Stimulated activated memory B cell treated with anti-CD40 and anti-IgM and Interleukin-4, amounts not matched to agents 10 μg/mL and 1 μg/mL and 100 μg/mL, for 72 hours (primary cell): ENCODE measurements around the gene WFIKKN1.

Experiments
- ATAC-seq: fragments of 150-1000 bp; cut with Tn5 transposase; 2 replicates; pipeline ENCODE4 v1.10.0; 2021
- H3K27ac Mint-ChIP-seq: one replicate; pipeline ENCODE4 v1.8.0; 2022; ENCODE audit warnings: mild to moderate bottlenecking, mixed read lengths
- H3K27me3 Mint-ChIP-seq: one replicate; pipeline ENCODE4 v1.8.0; 2022; ENCODE audit warnings: mixed read lengths
- H3K36me3 Mint-ChIP-seq: one replicate; pipeline ENCODE4 v1.8.0; 2022; ENCODE audit warnings: mixed read lengths
- H3K4me1 Mint-ChIP-seq: one replicate; pipeline ENCODE4 v1.8.0; 2022; ENCODE audit warnings: mixed read lengths
- H3K4me3 Mint-ChIP-seq: one replicate; pipeline ENCODE4 v1.8.0; 2022; ENCODE audit warnings: mild to moderate bottlenecking, moderate library complexity, mixed read lengths
- H3K9me3 Mint-ChIP-seq: one replicate; pipeline ENCODE4 v1.8.0; 2022; ENCODE audit warnings: mixed read lengths

WFIKKN1 gene

DNA sequence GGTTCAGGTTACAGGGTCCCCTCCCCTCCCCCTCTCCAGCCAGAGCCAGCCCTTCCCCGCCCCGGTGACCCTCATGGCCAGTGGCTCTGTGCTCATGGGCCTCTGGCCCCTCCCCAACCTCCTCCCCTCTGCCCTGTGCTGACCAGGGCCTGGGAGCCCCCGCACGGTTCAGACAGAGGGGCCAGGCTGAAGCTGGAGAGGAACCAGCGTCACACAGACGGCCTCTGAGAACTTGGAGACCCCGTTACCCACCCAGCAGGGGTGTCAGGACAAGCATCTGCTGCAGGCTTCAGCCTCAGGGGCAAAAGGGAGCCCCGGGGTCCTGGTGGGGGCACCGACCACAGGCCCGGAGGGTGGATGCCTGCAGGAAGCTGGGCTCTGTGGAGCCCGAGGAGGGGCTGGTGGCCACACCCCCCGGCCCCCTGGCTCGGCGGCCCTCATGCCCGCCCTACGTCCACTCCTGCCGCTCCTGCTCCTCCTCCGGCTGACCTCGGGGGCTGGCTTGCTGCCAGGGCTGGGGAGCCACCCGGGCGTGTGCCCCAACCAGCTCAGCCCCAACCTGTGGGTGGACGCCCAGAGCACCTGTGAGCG, at the start of gene WFIKKN1:
WFIKKN1 (plus strand) TSS at position 171 of the 591 bp plus-strand sequence; CDS start at position 440, 269 bp downstream.
- no peak for ATAC-seq
- Mint-ChIP-seq H3K27ac (no peak within 1 kb of the TSS), H3K9me3 (no peaks in the 10 kb centered on the region), H3K27me3 (no peaks in the 10 kb centered on the region), H3K36me3 (peaks cover 20% of the 10 kb centered on the region), H3K4me1 (peaks cover 17% of the 10 kb centered on the region), H3K4me3 (no peak within 1 kb of the TSS)

DNA sequence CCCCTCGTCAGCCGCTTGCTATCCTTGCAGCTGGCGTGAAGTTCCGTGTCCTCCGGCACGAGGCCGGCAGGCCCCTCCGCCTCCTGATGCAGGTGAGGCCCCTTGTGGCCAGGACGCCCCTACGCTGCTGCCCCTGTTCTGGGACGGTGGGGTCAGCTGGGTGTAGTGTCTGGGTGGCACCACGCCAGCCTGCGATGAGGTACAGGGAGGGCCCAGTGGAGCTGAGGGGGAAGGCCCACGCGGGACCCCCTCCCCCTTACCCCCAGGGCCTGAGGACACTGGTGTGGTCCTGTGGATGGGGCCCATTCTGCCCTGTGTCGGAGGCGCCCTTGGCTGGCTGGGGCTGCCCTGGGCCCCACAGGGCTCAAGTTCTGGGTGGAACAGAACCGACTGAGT, 48.6 kb upstream of the WFIKKN1 start:
- Mint-ChIP-seq H3K4me1 (peaks cover 16% of the 10 kb centered on the region), H3K4me3 (no peak overlapping the region), H3K27ac (no peak overlapping the region), H3K27me3 (peaks cover 11% of the 10 kb centered on the region), H3K36me3 (no peaks in the 10 kb centered on the region), H3K9me3 (no peaks in the 10 kb centered on the region)
- no peak for ATAC-seq

- H3K9me3 Mint-ChIP-seq = no peaks in the 10 kb centered on the region
Measured at GRCh38 chr16:582614-583331, 48.0 kb upstream of the WFIKKN1 start.

DNA sequence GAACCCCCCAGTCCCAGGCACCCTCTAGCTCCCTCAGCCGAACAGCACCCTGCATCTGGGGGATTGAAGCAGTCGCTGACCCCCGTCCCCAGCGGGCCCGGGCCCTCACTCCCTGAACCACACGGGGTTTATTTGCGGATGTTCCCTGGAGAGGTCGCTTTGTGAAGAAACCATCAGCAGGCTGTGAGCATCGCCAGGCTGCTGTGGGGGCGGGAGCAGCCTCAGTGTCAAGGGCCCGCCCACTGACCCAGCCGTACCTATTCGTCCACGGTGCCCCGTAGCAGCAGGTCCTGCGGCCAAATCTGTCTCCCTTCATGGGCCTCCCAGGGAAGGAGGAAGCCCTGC, 47.3 kb upstream of the WFIKKN1 start:
- Mint-ChIP-seq H3K36me3 (no peaks in the 10 kb centered on the region), H3K27ac (no peak overlapping the region), H3K4me1 (peaks cover 24% of the 10 kb centered on the region), H3K27me3 (peaks cover 11% of the 10 kb centered on the region), H3K4me3 (no peak overlapping the region), H3K9me3 (no peaks in the 10 kb centered on the region)
- no peak for ATAC-seq

More at GRCh38 chr16:582614-583331, 48.0 kb upstream of the WFIKKN1 start:
- Mint-ChIP-seq H3K4me1 (peaks cover 20% of the 10 kb centered on the region), H3K27ac (no peak overlapping the region), H3K4me3 (no peak overlapping the region), H3K27me3 (peaks cover 11% of the 10 kb centered on the region), H3K36me3 (no peaks in the 10 kb centered on the region)
- no peak for ATAC-seq

GRCh38 chr16:583815-584591, 46.8 kb upstream of the WFIKKN1 start:
- Mint-ChIP-seq H3K4me1 (peaks cover 22% of the 10 kb centered on the region), H3K4me3 (no peak overlapping the region), H3K36me3 (no peaks in the 10 kb centered on the region), H3K27me3 (peaks cover 11% of the 10 kb centered on the region), H3K27ac (no peak overlapping the region), H3K9me3 (no peaks in the 10 kb centered on the region)
- no peak for ATAC-seq

- peaks cover 22% of the 10 kb centered on the region for H3K4me1 Mint-ChIP-seq
- H3K4me3 Mint-ChIP-seq = no peak overlapping the region
- peak overlapping the region; percentile 58 for H3K27ac Mint-ChIP-seq
Measured at GRCh38 chr16:585351-585750, 45.4 kb upstream of the WFIKKN1 start.

DNA sequence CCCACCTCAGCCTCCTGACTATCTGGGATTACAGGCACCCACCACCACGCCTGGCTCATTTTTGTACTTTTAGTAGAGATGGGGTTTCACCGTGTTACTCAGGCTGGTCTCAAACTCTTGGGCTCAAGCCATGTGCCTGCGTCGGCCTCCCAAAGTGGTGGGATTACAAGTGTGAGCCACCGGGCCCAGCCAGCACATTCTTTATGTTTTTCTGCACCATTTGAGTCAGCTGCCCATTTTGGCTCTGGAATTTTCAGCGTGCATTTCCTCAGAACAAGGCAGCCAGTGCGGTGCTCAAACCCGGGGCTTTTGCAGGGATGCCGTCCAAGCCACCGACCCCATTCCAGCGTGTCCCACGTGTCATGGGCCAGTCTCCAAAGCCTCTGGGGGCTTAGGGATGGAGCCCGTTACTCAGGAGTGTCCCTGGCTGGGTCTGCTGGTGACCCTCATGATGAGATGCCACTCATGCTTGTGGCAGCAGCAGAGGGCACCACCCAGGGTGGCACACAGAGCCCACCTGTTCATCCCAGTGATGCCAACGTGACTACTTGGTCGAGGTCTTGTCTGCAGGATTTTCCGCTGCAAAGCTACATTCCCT, 44.6 kb upstream of the WFIKKN1 start:
- ATAC-seq = no peak
- Mint-ChIP-seq H3K4me3 (no peak overlapping the region), H3K27ac (peak overlapping the region; percentile 58), H3K9me3 (no peaks in the 10 kb centered on the region), H3K27me3 (peaks cover 11% of the 10 kb centered on the region), H3K36me3 (no peaks in the 10 kb centered on the region), H3K4me1 (peaks cover 30% of the 10 kb centered on the region)

More at GRCh38 chr16:585351-585750, 45.4 kb upstream of the WFIKKN1 start:
- Mint-ChIP-seq H3K27me3 (peaks cover 11% of the 10 kb centered on the region), H3K9me3 (no peaks in the 10 kb centered on the region), H3K36me3 (no peaks in the 10 kb centered on the region)
- no peak for ATAC-seq

DNA sequence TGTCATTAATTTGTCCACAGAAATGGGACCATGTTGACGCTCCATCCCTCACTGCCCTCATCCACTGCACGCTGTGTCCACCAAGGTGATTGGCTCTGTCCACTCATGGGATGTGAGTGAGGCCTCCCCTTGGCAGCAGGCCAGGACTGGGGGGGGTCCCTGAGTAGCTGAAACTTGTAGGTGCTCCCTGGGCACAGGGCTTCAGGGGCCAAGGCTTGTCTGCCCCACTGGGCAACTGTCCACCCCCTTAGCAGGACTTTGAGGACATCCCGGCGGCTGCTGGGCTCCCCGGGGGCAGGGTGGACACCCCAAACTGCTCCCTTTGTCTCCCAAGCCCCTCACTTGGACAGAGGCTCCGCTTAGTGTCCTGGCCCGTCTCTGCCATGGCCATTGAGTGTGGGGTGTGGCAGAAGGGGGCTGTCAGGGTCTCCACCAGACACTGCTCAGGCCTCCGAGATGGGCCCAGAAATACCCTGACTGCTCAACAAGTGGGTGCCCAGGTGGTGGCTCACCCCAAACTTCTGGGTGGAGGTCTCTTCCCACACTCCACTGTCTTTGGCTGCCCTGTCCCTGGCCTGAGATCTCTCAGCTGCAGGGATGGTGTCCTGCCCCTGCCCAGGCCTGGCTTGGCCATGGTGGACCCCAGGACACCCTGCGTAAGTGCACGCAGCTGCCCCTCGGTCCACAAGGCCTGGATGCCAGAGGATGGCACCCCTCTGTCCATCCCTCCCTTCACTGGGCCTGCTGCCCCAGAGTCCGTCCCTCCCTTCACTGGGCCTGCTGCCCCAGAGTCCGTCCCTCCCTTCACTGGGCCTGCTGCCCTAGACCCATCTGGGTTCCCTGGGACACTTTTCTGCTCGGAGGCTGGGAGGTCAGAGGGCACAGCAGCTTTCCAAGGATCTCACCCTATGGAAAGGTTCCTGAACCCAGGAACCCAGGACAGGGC, 43.9 kb upstream of the WFIKKN1 start:
- Mint-ChIP-seq H3K4me1 (peaks cover 36% of the 10 kb centered on the region), H3K9me3 (no peaks in the 10 kb centered on the region), H3K4me3 (peak overlapping the region; percentile 90), H3K27me3 (peaks cover 11% of the 10 kb centered on the region), H3K27ac (no peak overlapping the region), H3K36me3 (no peaks in the 10 kb centered on the region)
- no peak for ATAC-seq

- Mint-ChIP-seq H3K4me1 (peaks cover 53% of the 10 kb centered on the region), H3K27me3 (peaks cover 11% of the 10 kb centered on the region), H3K4me3 (peak overlapping the region; percentile 90), H3K36me3 (no peaks in the 10 kb centered on the region), H3K9me3 (no peaks in the 10 kb centered on the region), H3K27ac (peak overlapping the region; percentile 99)
- peak; percentile 10 for ATAC-seq
Measured at GRCh38 chr16:588639-588888, 42.2 kb upstream of the WFIKKN1 start.

DNA sequence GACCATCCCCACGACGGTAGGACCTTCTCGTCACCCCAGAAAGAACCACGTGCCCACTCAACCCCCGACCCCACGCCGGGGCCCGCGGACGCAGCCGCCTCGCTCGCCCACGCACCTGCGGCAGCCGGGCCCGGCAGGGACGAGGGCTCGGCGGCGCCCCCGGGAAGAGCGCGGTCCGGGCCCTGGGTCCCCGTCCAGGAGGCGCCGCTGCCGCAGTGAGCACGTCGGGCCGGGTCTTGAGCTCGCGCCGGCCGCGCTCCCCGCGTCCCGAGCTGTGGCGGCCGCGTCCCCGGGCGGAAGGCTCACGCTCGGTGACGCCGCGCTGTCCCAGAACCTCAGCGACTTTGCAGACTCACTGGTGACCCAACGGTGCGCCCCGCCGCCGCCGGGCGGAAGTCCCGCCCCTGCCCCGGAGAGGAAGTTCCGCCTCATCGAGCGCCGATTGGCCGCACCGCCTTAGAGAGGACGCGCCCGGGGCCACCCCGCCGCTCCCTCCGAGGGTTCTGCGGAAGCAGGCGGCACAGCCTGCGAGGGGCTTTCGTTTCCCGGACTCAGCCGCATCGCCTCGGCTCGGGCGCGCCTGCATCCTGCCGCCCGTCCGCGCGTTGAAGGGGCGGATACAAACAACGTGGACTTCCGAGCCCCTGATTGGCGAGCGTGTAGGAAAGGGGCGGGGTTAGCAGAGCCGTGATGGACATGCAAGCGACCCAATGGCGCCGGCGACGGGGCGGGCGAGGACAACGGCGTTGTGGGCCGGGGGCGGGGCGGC, 41.7 kb upstream of the WFIKKN1 start:
- Mint-ChIP-seq H3K4me3 (peak overlapping the region; percentile 90), H3K9me3 (no peaks in the 10 kb centered on the region), H3K4me1 (peaks cover 58% of the 10 kb centered on the region), H3K36me3 (no peaks in the 10 kb centered on the region), H3K27me3 (peaks cover 11% of the 10 kb centered on the region), H3K27ac (peak overlapping the region; percentile 99)
- peak; percentile 90 for ATAC-seq

GRCh38 chr16:589658-590187, 41.1 kb upstream of the WFIKKN1 start, which contains the start of gene RAB40C:
RAB40C (plus strand) TSS chr16:590066; CDS start chr16:590292, 226 bp downstream.
- ATAC-seq = peak; percentile 94
- no peaks in the 10 kb centered on the region for H3K36me3 Mint-ChIP-seq
- peaks cover 65% of the 10 kb centered on the region for H3K4me1 Mint-ChIP-seq
- peak within 1 kb of the TSS; percentile 90 for H3K4me3 Mint-ChIP-seq
- no peaks in the 10 kb centered on the region for H3K9me3 Mint-ChIP-seq
- H3K27ac Mint-ChIP-seq = peak within 1 kb of the TSS; percentile 99
- peaks cover 11% of the 10 kb centered on the region for H3K27me3 Mint-ChIP-seq

DNA sequence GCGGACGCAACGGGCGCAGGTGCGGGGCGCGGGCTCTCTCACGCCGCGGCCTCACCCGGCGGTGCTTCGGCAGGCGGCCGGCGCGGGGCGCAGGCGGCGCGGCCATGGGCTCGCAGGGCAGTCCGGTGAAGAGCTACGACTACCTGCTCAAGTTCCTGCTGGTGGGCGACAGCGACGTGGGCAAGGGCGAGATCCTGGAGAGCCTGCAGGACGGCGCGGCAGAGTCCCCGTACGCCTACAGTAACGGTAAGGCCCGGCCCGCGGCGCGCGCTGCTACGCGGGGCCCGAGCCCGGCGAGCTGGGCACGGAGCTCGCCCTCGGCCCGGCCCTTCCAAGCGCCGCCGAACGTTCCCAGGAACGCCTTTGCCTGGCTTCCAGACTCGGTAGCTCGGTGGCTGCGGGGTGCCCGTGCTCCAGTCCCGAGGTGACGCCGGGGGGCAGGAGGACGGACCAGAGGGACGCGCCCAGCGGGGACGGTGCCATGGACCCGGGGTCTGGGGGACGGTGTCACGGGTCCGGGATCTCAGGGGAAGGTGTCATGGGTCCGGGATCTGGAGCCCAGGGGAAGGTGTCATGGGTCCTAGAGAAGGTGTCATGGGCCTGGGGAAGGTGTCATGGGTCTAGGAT, 40.5 kb upstream of the WFIKKN1 start:
- Mint-ChIP-seq H3K27ac (peak overlapping the region; percentile 99), H3K36me3 (no peaks in the 10 kb centered on the region), H3K9me3 (no peaks in the 10 kb centered on the region), H3K4me1 (peaks cover 69% of the 10 kb centered on the region), H3K27me3 (peaks cover 9% of the 10 kb centered on the region), H3K4me3 (peak overlapping the region; percentile 82)
- no peak for ATAC-seq

DNA sequence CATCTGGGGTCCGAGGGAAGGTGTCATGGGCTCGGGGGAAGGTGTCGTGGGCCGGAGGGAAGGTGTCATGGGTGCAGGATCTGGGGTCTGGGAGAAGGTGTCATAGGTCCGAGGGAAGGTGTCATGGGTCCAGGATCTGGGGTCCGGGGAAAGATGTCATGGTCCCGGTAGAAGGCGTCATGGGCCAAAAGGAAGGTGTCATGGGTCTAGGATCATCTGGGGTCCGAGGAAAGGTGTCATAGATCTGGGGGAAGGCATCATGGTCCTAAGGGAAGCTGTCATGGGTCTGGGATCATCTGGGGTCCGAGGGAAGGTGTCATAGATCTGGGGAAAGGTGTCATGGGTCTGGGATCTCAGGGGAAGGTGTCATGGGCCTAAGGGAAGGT, 40.0 kb upstream of the WFIKKN1 start:
- H3K27me3 Mint-ChIP-seq = peaks cover 4% of the 10 kb centered on the region
- H3K36me3 Mint-ChIP-seq = peaks cover 1% of the 10 kb centered on the region
- ATAC-seq = no peak
- H3K9me3 Mint-ChIP-seq = no peaks in the 10 kb centered on the region
- peak overlapping the region; percentile 82 for H3K4me3 Mint-ChIP-seq
- H3K4me1 Mint-ChIP-seq = peaks cover 67% of the 10 kb centered on the region
- peak overlapping the region; percentile 48 for H3K27ac Mint-ChIP-seq
